Glutamatergic neuron (in vitro differentiated cells): ENCODE data around the gene NECTIN4. TPM values are rescaled to one million over a fixed set of nuclear protein-coding genes. Genes with fewer than 3 reads are reported as not detected.

Experiments
- DNase-seq: peaks from one replicate; pipeline ENCODE4 v3.0.0; 2022
- H3K27ac Mint-ChIP-seq: one replicate; pipeline ENCODE4 v1.8.0; 2020; ENCODE audit warnings: mild to moderate bottlenecking, mixed read lengths, inconsistent platforms; ENCODE audit not compliant: unreplicated experiment
- H3K27me3 Mint-ChIP-seq: one replicate; pipeline ENCODE4 v1.8.0; 2020; ENCODE audit warnings: mild to moderate bottlenecking, moderate library complexity, mixed read lengths, inconsistent platforms; ENCODE audit not compliant: unreplicated experiment
- H3K36me3 Mint-ChIP-seq: one replicate; pipeline ENCODE4 v1.8.0; 2020; ENCODE audit warnings: mild to moderate bottlenecking, mixed read lengths, inconsistent platforms; ENCODE audit not compliant: unreplicated experiment
- H3K4me1 Mint-ChIP-seq: one replicate; pipeline ENCODE4 v1.8.0; 2020; ENCODE audit warnings: mild to moderate bottlenecking, low read depth, mixed read lengths, inconsistent platforms; ENCODE audit not compliant: unreplicated experiment
- H3K4me3 Mint-ChIP-seq: one replicate; pipeline ENCODE4 v1.8.0; 2020; ENCODE audit warnings: mild to moderate bottlenecking, mixed read lengths, inconsistent platforms; ENCODE audit not compliant: unreplicated experiment
- H3K9me3 Mint-ChIP-seq: one replicate; pipeline ENCODE4 v1.8.0; 2020; ENCODE audit warnings: mild to moderate bottlenecking, moderate library complexity, mixed read lengths, inconsistent platforms; ENCODE audit not compliant: unreplicated experiment
- CTCF ChIP-seq: fragments of 200-600 bp; sonication (generic); IDR thresholded peaks from one replicate; pipeline ENCODE4 v1.5.0; 2021; ENCODE audit not compliant: partially characterized antibody, unreplicated experiment
- long read RNA-seq: library from polyadenylated mRNA; unstranded; transcript quantifications from one replicate; pipeline ENCODE4 v2.0.0, GENCODE V29; 2020; ENCODE audit not compliant: unreplicated experiment
- total RNA-seq: library from RNA; stranded (reverse); fragmentation: NEBNext Ultra II Directional; extraction: Animal tissue kit (Norgen Biotek cat#: 25700); gene quantifications from one replicate; pipeline ENCODE4 v1.2.1, GENCODE V29; 2021; ENCODE audit not compliant: unreplicated experiment

The NECTIN4 gene
- total RNA-seq: 0.39 TPM
- long read RNA-seq: 0 reads

DNA sequence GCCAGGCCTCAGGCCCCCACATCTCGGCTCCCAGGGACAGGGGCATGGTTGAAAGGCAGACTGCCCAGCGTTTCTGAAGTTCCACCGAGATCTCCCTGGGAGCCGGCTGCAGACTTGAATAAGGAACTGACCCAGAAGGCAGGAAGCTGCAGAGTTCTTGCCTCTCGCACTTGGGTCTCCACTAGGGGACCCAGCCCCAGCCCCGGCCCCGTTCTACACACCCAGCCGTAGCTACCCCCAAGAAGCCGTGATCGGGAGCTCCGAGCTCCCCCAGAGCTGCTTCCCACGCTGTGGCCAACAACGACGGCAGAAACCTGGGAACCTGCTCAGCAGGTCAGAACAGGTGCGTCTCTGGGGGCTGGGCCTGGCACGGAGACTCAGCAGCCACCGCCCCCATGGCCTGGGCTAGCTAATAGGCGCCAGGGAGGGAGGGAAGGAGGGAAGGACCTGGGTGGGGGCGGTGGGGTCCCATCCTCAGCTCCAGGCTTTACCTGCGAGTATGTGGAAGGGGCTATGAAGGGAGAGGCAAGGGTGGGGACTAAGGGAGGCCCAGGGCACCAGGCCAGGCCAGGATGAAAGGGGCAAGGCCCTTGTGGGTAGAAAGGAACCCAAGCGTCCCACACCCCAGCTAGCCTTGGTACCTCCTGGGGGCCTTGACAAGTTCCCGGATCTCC is at the start of gene NECTIN4:
NECTIN4 (minus strand) TSS at position 308 of the 674 bp plus-strand sequence; CDS start at position 46, 262 bp downstream.
- H3K4me3 Mint-ChIP-seq: no peak within 1 kb of the TSS
- no peaks in the 10 kb centered on the region for H3K4me1 Mint-ChIP-seq
- H3K27me3 Mint-ChIP-seq: peaks cover 7% of the 10 kb centered on the region
- H3K9me3 Mint-ChIP-seq: peaks cover 3% of the 10 kb centered on the region
- no peak within 1 kb of the TSS for H3K27ac Mint-ChIP-seq
- no peak for TF ChIP-seq CTCF
- DNase-seq: no peak
- H3K36me3 Mint-ChIP-seq: no peaks in the 10 kb centered on the region

DNA sequence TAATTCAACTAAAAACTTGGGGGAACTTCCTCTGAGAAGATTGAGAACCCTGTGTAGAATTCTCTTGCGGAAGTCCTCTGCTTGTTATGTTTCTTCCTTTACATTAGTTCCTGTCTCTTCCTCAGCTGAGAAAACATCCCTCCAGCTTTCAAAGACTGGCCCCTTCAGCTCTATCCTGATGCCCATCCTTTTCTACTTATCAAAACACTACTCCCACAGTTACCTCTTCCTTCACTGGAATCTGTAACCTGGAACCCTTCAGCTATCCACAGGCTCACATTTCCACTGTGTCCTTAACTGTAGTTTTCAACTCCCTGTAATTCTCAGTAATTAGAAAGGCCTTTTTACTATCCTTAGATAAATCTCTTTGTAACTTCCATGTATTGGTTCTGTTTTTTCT is 49.1 kb upstream of the NECTIN4 start:
- Mint-ChIP-seq H3K27ac (no peak overlapping the region), H3K9me3 (peaks cover 2% of the 10 kb centered on the region), H3K4me3 (no peak overlapping the region), H3K36me3 (no peaks in the 10 kb centered on the region), H3K4me1 (no peaks in the 10 kb centered on the region), H3K27me3 (no peaks in the 10 kb centered on the region)
- TF ChIP-seq CTCF: no peak
- no peak for DNase-seq

DNA sequence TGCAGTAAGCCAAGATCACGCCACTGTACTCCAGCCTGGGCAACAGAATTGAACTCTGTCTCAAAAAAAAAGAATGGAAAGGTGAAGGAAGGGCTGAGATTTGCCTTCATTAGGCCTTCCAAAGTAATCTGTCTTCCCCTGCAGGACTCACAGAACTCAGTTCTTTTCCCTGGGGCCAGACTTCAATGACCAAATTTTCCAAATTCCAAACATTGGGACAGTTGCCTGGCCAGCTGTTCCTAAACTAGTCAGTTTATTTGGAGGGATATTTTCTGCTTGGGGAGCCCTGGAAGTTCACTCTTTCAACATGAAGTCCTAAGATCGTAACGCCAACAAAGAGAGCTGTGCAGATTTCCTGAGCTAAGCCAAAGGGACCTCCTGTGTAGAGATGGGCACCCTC is 48.5 kb upstream of the NECTIN4 start:
- Mint-ChIP-seq H3K36me3 (no peaks in the 10 kb centered on the region), H3K9me3 (peaks cover 2% of the 10 kb centered on the region), H3K27me3 (no peaks in the 10 kb centered on the region), H3K4me3 (no peak overlapping the region), H3K4me1 (no peaks in the 10 kb centered on the region), H3K27ac (no peak overlapping the region)
- no peak for DNase-seq
- no peak for TF ChIP-seq CTCF

DNA sequence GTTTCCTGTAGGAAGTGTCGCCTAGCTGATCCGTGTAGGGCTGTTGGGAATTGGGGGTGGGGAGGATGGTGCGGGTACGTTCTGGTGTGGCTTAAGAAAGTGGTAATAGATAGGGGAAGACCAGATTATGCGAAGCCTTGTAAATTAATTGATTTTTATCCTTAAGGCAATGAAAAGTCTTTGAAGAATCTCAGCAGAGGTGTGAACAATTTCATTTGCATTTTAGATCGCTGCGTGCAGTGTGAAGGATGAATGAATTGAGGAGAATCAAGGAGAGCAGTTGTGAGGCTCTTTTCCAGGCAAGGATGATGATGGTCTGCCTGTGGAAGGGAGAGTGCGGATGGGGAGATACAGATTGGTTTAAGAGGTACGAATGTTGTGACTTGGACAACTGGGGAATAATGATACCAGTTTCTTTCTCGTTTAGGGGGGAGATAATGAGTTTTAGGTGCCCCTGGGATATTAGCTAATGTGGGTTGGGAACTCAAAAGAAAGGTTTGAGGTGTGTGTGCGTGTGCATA is 43.9 kb upstream of the NECTIN4 start:
- Mint-ChIP-seq H3K36me3 (no peaks in the 10 kb centered on the region), H3K4me3 (no peak overlapping the region), H3K4me1 (peaks cover 15% of the 10 kb centered on the region), H3K9me3 (no peaks in the 10 kb centered on the region), H3K27ac (no peak overlapping the region), H3K27me3 (peaks cover 3% of the 10 kb centered on the region)
- DNase-seq: no peak
- TF ChIP-seq CTCF: no peak

- Mint-ChIP-seq H3K4me1 (peaks cover 20% of the 10 kb centered on the region), H3K9me3 (no peaks in the 10 kb centered on the region), H3K4me3 (no peak within 1 kb of the TSS), H3K27me3 (peaks cover 3% of the 10 kb centered on the region), H3K27ac (peak within 1 kb of the TSS; percentile 74), H3K36me3 (no peaks in the 10 kb centered on the region)
- no peak for TF ChIP-seq CTCF
- peak; percentile 89 for DNase-seq
Measured at GRCh38 chr1:161132410-161133219, 43.3 kb upstream of the NECTIN4 start, which contains the start of gene DEDD. DEDD (minus strand) TSS chr1:161132667; CDS start chr1:161124462, 8,205 bp downstream.
